CD8-positive, alpha-beta memory T cell (primary cell): Measurements from ENCODE around the gene ABLIM1. TPM values are rescaled to one million over a fixed set of nuclear protein-coding genes. Genes with fewer than 3 reads are reported as not detected.
A peak's percentile ranks its signal among the peaks of the same experiment; 100 is the strongest.

Experiments used
- CTCF ChIA-PET: fragments of 350-600 bp; sonication (Branson Sonifier 250); formaldehyde crosslinking; loops from one replicate; lab custom pipeline; 2021; ENCODE audit warnings: antibody characterized with exemption; lab: Charles Lee
- POLR2A ChIA-PET: fragments of 350-600 bp; sonication (Branson Sonifier 250); formaldehyde crosslinking; loops from one replicate; lab custom pipeline; 2021; ENCODE audit warnings: antibody characterized with exemption; lab: Charles Lee
- DNase-seq, 5 donors: peaks; one replicate each; pipeline versions ENCODE4 v3.0.0 to v3.0.0-alpha.2; 2020 to 2022; ENCODE audit warnings: mixed read lengths in 1 of 5
- H3K27ac ChIP-seq: one replicate; pipeline ENCODE4 v1.7.0; 2013; ENCODE audit warnings: low read depth, mild to moderate bottlenecking, low read length, moderate library complexity
- H3K27me3 ChIP-seq: 2 replicates; pipeline ENCODE4 v1.7.0; 2013; ENCODE audit warnings: low read length, mild to moderate bottlenecking; ENCODE audit not compliant: insufficient read depth, poor library complexity, severe bottlenecking
- H3K36me3 ChIP-seq: 2 replicates; pipeline ENCODE4 v1.7.0; 2013; ENCODE audit warnings: mild to moderate bottlenecking, low read length, moderate library complexity; ENCODE audit not compliant: insufficient read depth
- H3K4me1 ChIP-seq: 2 replicates; pipeline ENCODE4 v1.7.0; 2013; ENCODE audit warnings: mild to moderate bottlenecking, low read length, moderate library complexity; ENCODE audit not compliant: insufficient read depth
- H3K4me3 ChIP-seq: 2 replicates; pipeline ENCODE4 v1.7.0; 2013; ENCODE audit warnings: mild to moderate bottlenecking, low read length
- H3K9me3 ChIP-seq: 2 replicates; pipeline ENCODE4 v1.7.0; 2013; ENCODE audit warnings: mild to moderate bottlenecking, low read length
- H3K27ac Mint-ChIP-seq, 8 donors: one replicate each; pipeline ENCODE4 v1.8.0; 2020 to 2021; ENCODE audit warnings: mixed read lengths in 8 of 8, mild to moderate bottlenecking in 6 of 8, inconsistent platforms in 3 of 8, moderate library complexity in 3 of 8
- H3K27me3 Mint-ChIP-seq, 2 donors: one replicate each; pipeline ENCODE4 v1.8.0; 2020 to 2021; ENCODE audit warnings: mixed read lengths in 2 of 2, mild to moderate bottlenecking in 1 of 2, moderate library complexity in 1 of 2
- H3K36me3 Mint-ChIP-seq, 3 donors: one replicate each; pipeline ENCODE4 v1.8.0; 2020 to 2021; ENCODE audit warnings: mixed read lengths in 3 of 3, inconsistent platforms in 1 of 3, mild to moderate bottlenecking in 1 of 3
- H3K4me1 Mint-ChIP-seq, 3 donors: one replicate each; pipeline ENCODE4 v1.8.0; 2020 to 2021; ENCODE audit warnings: mixed read lengths in 3 of 3, inconsistent platforms in 1 of 3, mild to moderate bottlenecking in 1 of 3
- H3K4me3 Mint-ChIP-seq, 7 donors: one replicate each; pipeline ENCODE4 v1.8.0; 2020 to 2021; ENCODE audit warnings: mixed read lengths in 7 of 7, mild to moderate bottlenecking in 6 of 7, moderate library complexity in 4 of 7, inconsistent platforms in 2 of 7
- H3K9me3 Mint-ChIP-seq, 5 donors: one replicate each; pipeline ENCODE4 v1.8.0; 2020 to 2022; ENCODE audit warnings: mixed read lengths in 5 of 5, mild to moderate bottlenecking in 3 of 5, moderate library complexity in 2 of 5, inconsistent platforms in 1 of 5
- polyA plus RNA-seq: library from polyadenylated mRNA; unstranded; fragments of 300-500 nt; fragmentation: Illumina TruSeq; gene quantifications from one replicate; pipeline ENCODE4 v1.2.3, GENCODE V29; 2021
- total RNA-seq, 2 experiments: library from RNA; stranded (reverse); gene quantifications; one replicate each; pipeline ENCODE4 v1.2.3, GENCODE V29; 2021

Gene ABLIM1
- total and polyA plus RNA-seq, 3 experiments from 2014 or later = 45.8 to 123 (median 48.3) TPM

DNA sequence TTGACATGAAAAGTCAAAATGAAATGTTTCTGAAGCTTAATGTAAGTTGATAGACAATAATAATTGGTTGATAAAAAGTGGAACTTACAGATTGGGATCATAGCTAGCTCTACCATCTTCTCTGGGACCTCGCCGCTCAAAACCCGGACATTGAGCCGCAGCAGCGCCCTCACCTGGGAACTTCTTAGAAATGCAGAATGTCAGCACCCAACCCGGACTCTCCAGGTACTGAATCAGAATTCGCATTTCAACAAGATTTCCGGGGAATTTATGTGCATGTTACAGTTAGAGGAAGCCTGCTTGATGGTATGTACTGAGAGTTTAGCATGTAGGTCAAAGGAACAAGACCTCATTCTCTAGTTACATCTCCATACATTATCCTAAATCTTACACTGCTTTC lies 36.7 kb upstream of the ABLIM1 start:
- peaks cover 10 to 13% (median 12%) of the 10 kb centered on the region in 3 donors for H3K4me1 Mint-ChIP-seq
- Histone ChIP-seq H3K4me1 (peaks cover 14% of the 10 kb centered on the region), H3K27me3 (no peaks in the 10 kb centered on the region), H3K27ac (no peak overlapping the region), H3K4me3 (no peak overlapping the region), H3K9me3 (no peaks in the 10 kb centered on the region), H3K36me3 (no peaks in the 10 kb centered on the region)
- peaks cover 0 to 8% (median 1%) of the 10 kb centered on the region in 3 donors for H3K36me3 Mint-ChIP-seq
- no peak overlapping the region for H3K4me3 Mint-ChIP-seq
- DNase-seq = peak in 1 of 5 donors; percentile 10
- H3K9me3 Mint-ChIP-seq = no peaks in the 10 kb centered on the region
- POLR2A ChIA-PET = no interaction called here
- CTCF ChIA-PET = interaction anchor here (1.0 to 1.8 kb wide), 4 partner anchors 140 to 224 kb away, joined by 4 to 12 read pairs (median 5); no protein-coding TSS in a partner anchor
- H3K27me3 Mint-ChIP-seq = peaks cover 2 to 19% of the 10 kb centered on the region in 2 donors
- no peak overlapping the region for H3K27ac Mint-ChIP-seq

DNA sequence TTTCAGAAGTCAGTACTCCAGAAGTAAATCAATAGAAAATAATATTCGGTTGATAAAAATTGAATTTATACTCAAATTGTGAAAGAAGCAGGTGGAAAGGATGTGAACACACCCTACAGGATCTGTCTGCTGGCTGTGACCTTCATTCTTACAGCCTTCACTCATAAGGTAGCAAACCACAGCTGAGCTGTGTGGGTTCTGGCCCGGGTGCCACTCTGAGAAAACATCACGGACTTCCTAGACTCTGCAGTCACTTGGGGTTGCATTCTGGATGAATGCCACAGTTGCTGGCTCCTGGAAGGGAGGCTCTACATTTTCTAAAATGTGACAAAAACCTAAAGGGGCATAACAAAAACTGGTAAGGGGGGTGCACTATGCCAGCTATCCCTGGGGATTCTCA lies 36.0 kb upstream of the ABLIM1 start:
- Mint-ChIP-seq H3K36me3 (peaks cover 0 to 8% (median 1%) of the 10 kb centered on the region in 3 donors), H3K4me1 (peaks cover 10 to 13% (median 12%) of the 10 kb centered on the region in 3 donors), H3K27ac (peak overlapping the region in 6 of 8 donors; percentile 20 to 64 (median 55)), H3K4me3 (peak overlapping the region in 2 of 7 donors; percentile 34 to 44), H3K27me3 (peaks cover 2 to 19% of the 10 kb centered on the region in 2 donors), H3K9me3 (no peaks in the 10 kb centered on the region)
- POLR2A ChIA-PET = no interaction called here
- peaks cover 14% of the 10 kb centered on the region for H3K4me1 ChIP-seq
- H3K9me3 ChIP-seq = no peaks in the 10 kb centered on the region
- CTCF ChIA-PET = interaction anchor here (1.0 to 1.8 kb wide), 4 partner anchors 140 to 223 kb away, joined by 4 to 12 read pairs (median 5); no protein-coding TSS in a partner anchor
- H3K36me3 ChIP-seq = no peaks in the 10 kb centered on the region
- no peaks in the 10 kb centered on the region for H3K27me3 ChIP-seq
- no peak overlapping the region for H3K4me3 ChIP-seq
- H3K27ac ChIP-seq = no peak overlapping the region
- DNase-seq = peak in 2 of 5 donors; percentile 6 to 20

DNA sequence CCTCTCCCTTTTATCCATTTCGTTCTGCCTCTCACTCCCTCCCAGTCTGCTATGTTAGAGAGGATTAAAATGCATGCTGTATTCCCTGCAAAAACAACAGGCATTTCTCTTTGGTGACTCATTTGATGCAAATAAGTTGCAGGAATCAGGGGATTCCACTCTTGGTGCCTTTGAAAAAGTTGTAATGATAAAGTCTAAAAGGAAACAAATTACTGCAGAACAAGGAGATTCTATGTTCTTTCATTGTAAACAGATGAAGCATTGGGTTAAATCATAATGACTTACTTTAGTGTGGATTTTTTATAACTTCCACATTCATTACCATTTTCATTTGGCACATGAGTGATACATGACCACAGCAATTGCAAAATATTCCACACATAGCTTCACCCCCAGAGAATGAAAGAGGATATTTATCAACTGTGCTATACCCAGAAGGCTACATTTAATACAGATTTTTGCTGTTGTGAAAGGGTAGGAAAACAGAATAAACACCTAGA lies 33.4 kb upstream of the ABLIM1 start:
- Mint-ChIP-seq H3K27ac (peak overlapping the region in 1 of 8 donors; percentile 9), H3K36me3 (peaks cover 0 to 4% (median 0%) of the 10 kb centered on the region in 3 donors), H3K27me3 (peaks cover under 1 to 12% of the 10 kb centered on the region in 2 donors), H3K4me1 (peaks cover 10 to 13% (median 12%) of the 10 kb centered on the region in 3 donors), H3K9me3 (no peaks in the 10 kb centered on the region), H3K4me3 (no peak overlapping the region)
- H3K27ac ChIP-seq = no peak overlapping the region
- H3K4me1 ChIP-seq = peaks cover 14% of the 10 kb centered on the region
- H3K4me3 ChIP-seq = no peak overlapping the region
- no peak for DNase-seq
- H3K27me3 ChIP-seq = no peaks in the 10 kb centered on the region
- H3K36me3 ChIP-seq = no peaks in the 10 kb centered on the region
- POLR2A ChIA-PET = no interaction called here
- H3K9me3 ChIP-seq = no peaks in the 10 kb centered on the region
- CTCF ChIA-PET = no interaction called here

DNA sequence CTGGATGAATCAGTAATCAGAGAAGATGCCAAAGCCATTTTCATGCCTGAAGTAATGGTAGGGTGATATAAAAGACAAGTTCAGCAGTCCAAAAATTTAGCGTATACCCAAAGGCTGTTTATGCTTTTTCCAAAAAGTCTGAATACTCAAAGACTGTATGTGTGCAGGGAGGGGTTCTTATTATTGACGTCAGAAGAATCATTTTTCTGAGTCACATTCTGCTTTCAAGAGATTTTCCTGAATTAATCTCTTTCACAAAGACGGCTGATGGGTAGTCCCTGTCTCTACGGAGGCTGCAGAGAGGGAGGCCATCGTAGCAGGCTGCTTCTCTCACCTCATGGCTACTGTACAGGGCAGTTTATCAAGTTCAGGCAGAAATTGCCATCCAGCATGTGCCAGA lies 30.7 kb upstream of the ABLIM1 start:
- no peaks in the 10 kb centered on the region for H3K36me3 ChIP-seq
- Mint-ChIP-seq H3K4me1 (peaks cover 0 to 1% (median under 1%) of the 10 kb centered on the region in 3 donors), H3K36me3 (no peaks in the 10 kb centered on the region), H3K4me3 (no peak overlapping the region), H3K9me3 (no peaks in the 10 kb centered on the region), H3K27ac (peak overlapping the region in 2 of 8 donors; percentile 27 to 56), H3K27me3 (peaks cover 0 to 4% of the 10 kb centered on the region in 2 donors)
- ChIA-PET POLR2A (interaction anchor here (0.7 kb wide), 1 partner anchor 204 kb away, joined by 4 read pairs; no protein-coding TSS in a partner anchor), CTCF (no interaction called here)
- peaks cover 1% of the 10 kb centered on the region for H3K4me1 ChIP-seq
- H3K27ac ChIP-seq = no peak overlapping the region
- H3K27me3 ChIP-seq = no peaks in the 10 kb centered on the region
- H3K4me3 ChIP-seq = no peak overlapping the region
- H3K9me3 ChIP-seq = no peaks in the 10 kb centered on the region
- DNase-seq = no peak

- CTCF ChIA-PET = no interaction called here
- POLR2A ChIA-PET = no interaction called here
- Mint-ChIP-seq H3K4me3 (no peak overlapping the region), H3K4me1 (no peaks in the 10 kb centered on the region), H3K36me3 (no peaks in the 10 kb centered on the region), H3K9me3 (no peaks in the 10 kb centered on the region), H3K27ac (no peak overlapping the region), H3K27me3 (peaks cover 0 to 4% of the 10 kb centered on the region in 2 donors)
- no peak for DNase-seq
- no peaks in the 10 kb centered on the region for H3K4me1 ChIP-seq
- H3K27me3 ChIP-seq = no peaks in the 10 kb centered on the region
- H3K9me3 ChIP-seq = no peaks in the 10 kb centered on the region
- no peak overlapping the region for H3K4me3 ChIP-seq
- no peaks in the 10 kb centered on the region for H3K36me3 ChIP-seq
- no peak overlapping the region for H3K27ac ChIP-seq
Observed at GRCh38 chr10:114687459-114687858, 29.4 kb upstream of the ABLIM1 start.

DNA sequence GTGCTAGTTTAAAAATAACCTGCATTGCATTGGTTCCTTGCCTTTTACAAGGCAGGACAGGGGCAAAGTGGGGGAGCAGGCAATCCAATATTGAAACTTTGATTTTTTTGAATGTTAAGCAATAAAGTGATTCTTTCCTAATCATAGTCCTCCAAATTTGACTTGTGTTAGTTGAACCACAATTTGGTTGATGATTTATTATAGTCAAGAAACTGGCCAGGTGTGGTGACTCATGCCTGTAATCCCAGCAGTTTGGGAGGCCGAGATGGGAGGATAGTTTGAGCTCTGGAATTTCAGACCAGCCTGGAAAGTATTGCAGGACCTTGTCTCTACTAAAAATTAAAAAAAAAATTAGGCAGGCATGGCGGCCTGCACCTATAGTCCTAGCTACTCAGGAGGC lies 27.9 kb upstream of the ABLIM1 start:
- H3K27me3 ChIP-seq = no peaks in the 10 kb centered on the region
- H3K27ac ChIP-seq = no peak overlapping the region
- POLR2A ChIA-PET = no interaction called here
- no peaks in the 10 kb centered on the region for H3K9me3 Mint-ChIP-seq
- H3K4me3 Mint-ChIP-seq = no peak overlapping the region
- no peak for DNase-seq
- H3K4me1 Mint-ChIP-seq = no peaks in the 10 kb centered on the region
- no peak overlapping the region for H3K27ac Mint-ChIP-seq
- H3K4me1 ChIP-seq = no peaks in the 10 kb centered on the region
- no peaks in the 10 kb centered on the region for H3K36me3 Mint-ChIP-seq
- peaks cover 4% of the 10 kb centered on the region in 2 donors for H3K27me3 Mint-ChIP-seq
- no peaks in the 10 kb centered on the region for H3K9me3 ChIP-seq
- H3K4me3 ChIP-seq = no peak overlapping the region
- CTCF ChIA-PET = no interaction called here
- no peaks in the 10 kb centered on the region for H3K36me3 ChIP-seq

DNA sequence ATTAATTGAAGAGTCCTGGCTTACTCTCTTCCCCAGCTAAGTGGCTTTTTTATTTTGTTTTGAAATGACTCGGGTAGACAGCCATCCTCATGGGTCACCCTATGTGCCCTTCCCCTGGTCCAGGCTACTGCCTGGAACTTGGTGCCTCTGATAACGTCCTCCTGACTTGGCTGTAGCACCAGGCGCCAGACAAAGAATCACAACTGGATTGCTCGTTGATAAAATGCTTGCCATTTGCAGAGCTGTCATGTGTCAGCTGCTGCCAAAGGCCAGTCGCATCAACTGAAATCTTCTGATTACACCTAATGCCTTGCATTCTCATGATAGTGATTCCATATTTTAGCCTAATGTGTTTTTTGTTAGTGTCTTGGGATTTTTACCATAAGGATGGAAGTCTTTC lies 27.4 kb upstream of the ABLIM1 start:
- H3K27ac ChIP-seq = no peak overlapping the region
- Mint-ChIP-seq H3K9me3 (no peaks in the 10 kb centered on the region), H3K27me3 (peaks cover 4% of the 10 kb centered on the region in 2 donors), H3K36me3 (no peaks in the 10 kb centered on the region), H3K4me3 (no peak overlapping the region), H3K4me1 (no peaks in the 10 kb centered on the region), H3K27ac (no peak overlapping the region)
- H3K36me3 ChIP-seq = no peaks in the 10 kb centered on the region
- H3K27me3 ChIP-seq = no peaks in the 10 kb centered on the region
- ChIA-PET CTCF (no interaction called here), POLR2A (no interaction called here)
- H3K4me3 ChIP-seq = no peak overlapping the region
- no peak for DNase-seq
- no peaks in the 10 kb centered on the region for H3K9me3 ChIP-seq
- no peaks in the 10 kb centered on the region for H3K4me1 ChIP-seq

DNA sequence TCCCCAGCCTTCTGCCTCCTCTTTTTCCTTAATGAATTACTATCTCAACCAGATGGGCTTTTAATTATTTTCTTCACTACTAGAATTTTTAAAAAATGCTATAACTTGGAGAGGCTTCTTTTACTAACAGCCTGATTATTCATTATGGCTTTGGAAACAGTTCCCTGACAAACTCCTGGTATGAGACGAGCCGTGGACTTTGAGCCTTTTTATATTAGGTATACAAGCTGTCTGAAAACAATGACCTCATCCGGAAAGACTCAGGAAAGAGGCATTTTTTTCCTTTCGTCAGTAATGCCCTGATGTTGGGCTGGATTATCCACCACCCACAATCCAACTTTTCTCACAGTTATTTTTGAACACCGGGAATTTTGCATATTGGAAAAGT lies 26.7 kb upstream of the ABLIM1 start:
- no peaks in the 10 kb centered on the region for H3K27me3 ChIP-seq
- Mint-ChIP-seq H3K36me3 (no peaks in the 10 kb centered on the region), H3K27ac (no peak overlapping the region), H3K27me3 (peaks cover 4% of the 10 kb centered on the region in 2 donors), H3K9me3 (no peaks in the 10 kb centered on the region), H3K4me3 (no peak overlapping the region), H3K4me1 (no peaks in the 10 kb centered on the region)
- no peaks in the 10 kb centered on the region for H3K9me3 ChIP-seq
- H3K4me1 ChIP-seq = no peaks in the 10 kb centered on the region
- ChIA-PET CTCF (no interaction called here), POLR2A (no interaction called here)
- no peak overlapping the region for H3K4me3 ChIP-seq
- DNase-seq = no peak
- no peak overlapping the region for H3K27ac ChIP-seq
- H3K36me3 ChIP-seq = no peaks in the 10 kb centered on the region
